Caco-2 (cell line): ENCODE measurements around the gene MYB. TPM values are rescaled to one million over a fixed set of nuclear protein-coding genes. Genes with fewer than 3 reads are reported as not detected.

Source experiments
- BruUV-seq: library from RNA; stranded (reverse); fragments of 400-500 nt; replicated peaks from 2 replicates; lab custom pipeline; 2021; lab: Mats Ljungman, UMichigan
- CTCF ChIA-PET: fragments of 300-600 bp; sonication (Branson Sonifier 250); formaldehyde crosslinking; loops from one replicate; lab custom pipeline; 2022; ENCODE audit warnings: antibody characterized with exemption; lab: Charles Lee
- POLR2A ChIA-PET: fragments of 300-600 bp; sonication (Branson Sonifier 250); formaldehyde crosslinking; loops from one replicate; lab custom pipeline; 2022; ENCODE audit warnings: antibody characterized with exemption; lab: Charles Lee
- DNase-seq, 2 experiments: peaks; one replicate each; pipeline versions ENCODE4 v3.0.0 to v3.0.0-alpha.2; 2020 to 2022
- H3K27me3 ChIP-seq: replicated peaks from 2 replicates; pipeline ENCODE4 v1.6.0; 2011; ENCODE audit warnings: low read length; ENCODE audit not compliant: control insufficient read depth, insufficient read depth
- H3K36me3 ChIP-seq: 2 replicates; pipeline ENCODE4 v1.5.1; 2011; ENCODE audit warnings: low read length; ENCODE audit not compliant: control insufficient read depth, insufficient read depth
- H3K4me1 ChIP-seq: fragments of 250-450 bp; sonication (Bioruptor Pico); 2 replicates; pipeline ENCODE4 v1.5.1; 2020; ENCODE audit warnings: mild to moderate bottlenecking
- H3K4me3 ChIP-seq: 2 replicates; pipeline ENCODE4 v1.5.1; 2011; ENCODE audit warnings: low read depth, mild to moderate bottlenecking, control low read depth, low read length
- H3K9me3 ChIP-seq: fragments of 250-450 bp; sonication (Bioruptor Pico); 2 replicates; pipeline ENCODE4 v1.5.1; 2020; ENCODE audit warnings: mild to moderate bottlenecking, moderate library complexity
- H3K27ac Mint-ChIP-seq: one replicate; pipeline ENCODE4 v1.8.0; 2022; ENCODE audit warnings: mixed read lengths; ENCODE audit not compliant: unreplicated experiment
- H3K27me3 Mint-ChIP-seq: one replicate; pipeline ENCODE4 v1.8.0; 2022; ENCODE audit warnings: mixed read lengths; ENCODE audit not compliant: insufficient read depth, unreplicated experiment
- H3K36me3 Mint-ChIP-seq: one replicate; pipeline ENCODE4 v1.8.0; 2022; ENCODE audit warnings: mild to moderate bottlenecking, mixed read lengths; ENCODE audit not compliant: insufficient read depth, unreplicated experiment
- H3K4me1 Mint-ChIP-seq: one replicate; pipeline ENCODE4 v1.8.0; 2022; ENCODE audit warnings: low read depth, mixed read lengths; ENCODE audit not compliant: unreplicated experiment
- H3K4me3 Mint-ChIP-seq: one replicate; pipeline ENCODE4 v1.8.0; 2022; ENCODE audit warnings: mild to moderate bottlenecking, moderate library complexity, mixed read lengths; ENCODE audit not compliant: unreplicated experiment
- H3K9me3 Mint-ChIP-seq: one replicate; pipeline ENCODE4 v1.8.0; 2022; ENCODE audit warnings: mixed read lengths; ENCODE audit not compliant: unreplicated experiment
- intact Hi-C: fragments of 100-400 bp; cut with micrococcal nuclease; formaldehyde crosslinking; loops from one replicate; pipeline ENCODE4 v1.10.0; 2022; ENCODE audit not compliant: unreplicated experiment
- total RNA-seq: library from RNA; stranded (reverse); gene quantifications from 2 replicates; pipeline ENCODE4 v1.2.3, GENCODE V29; 2022
- TF ChIP-seq, protein P1 (sequence below), 2 experiments: fragments of 200-600 bp in 1 of 2; IDR thresholded peaks; 1 replicate in 1 of 2; 2 replicates in 1 of 2; pipeline versions ENCODE4 v1.5.1 to v1.8.0; 2011 to 2022; ENCODE audit warnings: antibody characterized with exemption in 1 of 2, control low read depth in 1 of 2, inconsistent platforms in 1 of 2, low read depth in 1 of 2, low read length in 1 of 2, mild to moderate bottlenecking in 1 of 2, moderate library complexity in 1 of 2; ENCODE audit not compliant: insufficient read depth in 1 of 2, severe bottlenecking in 1 of 2, unreplicated experiment in 1 of 2

Gene MYB
- total RNA-seq, 1 experiment from 2014 or later = 2.7 TPM

DNA sequence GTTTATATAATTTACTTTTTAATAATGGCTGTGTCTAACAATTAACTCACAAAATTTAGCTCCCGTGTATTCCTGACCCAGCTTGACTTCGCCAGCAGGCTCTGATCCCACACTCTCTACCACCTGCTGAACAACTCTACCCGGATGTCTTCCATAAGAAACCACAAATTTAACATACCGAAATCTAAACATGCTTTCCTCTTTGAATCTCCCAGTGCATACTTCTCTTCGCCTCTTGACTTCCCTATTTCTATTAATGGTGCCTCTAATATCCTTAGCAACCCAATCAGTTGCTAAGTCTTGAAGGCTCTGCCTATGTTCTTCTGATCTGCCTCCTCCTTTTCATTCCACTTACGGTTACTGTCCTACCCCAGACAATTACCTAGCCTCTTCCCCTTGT is 4.6 kb upstream of the MYB start:
- CTCF ChIA-PET = no interaction called here
- no peaks in the 10 kb centered on the region for H3K36me3 Mint-ChIP-seq
- no peak for DNase-seq
- peaks cover under 1% of the 10 kb centered on the region for H3K4me1 Mint-ChIP-seq
- no peaks in the 10 kb centered on the region for H3K9me3 Mint-ChIP-seq
- TF ChIP-seq, protein P1, sequence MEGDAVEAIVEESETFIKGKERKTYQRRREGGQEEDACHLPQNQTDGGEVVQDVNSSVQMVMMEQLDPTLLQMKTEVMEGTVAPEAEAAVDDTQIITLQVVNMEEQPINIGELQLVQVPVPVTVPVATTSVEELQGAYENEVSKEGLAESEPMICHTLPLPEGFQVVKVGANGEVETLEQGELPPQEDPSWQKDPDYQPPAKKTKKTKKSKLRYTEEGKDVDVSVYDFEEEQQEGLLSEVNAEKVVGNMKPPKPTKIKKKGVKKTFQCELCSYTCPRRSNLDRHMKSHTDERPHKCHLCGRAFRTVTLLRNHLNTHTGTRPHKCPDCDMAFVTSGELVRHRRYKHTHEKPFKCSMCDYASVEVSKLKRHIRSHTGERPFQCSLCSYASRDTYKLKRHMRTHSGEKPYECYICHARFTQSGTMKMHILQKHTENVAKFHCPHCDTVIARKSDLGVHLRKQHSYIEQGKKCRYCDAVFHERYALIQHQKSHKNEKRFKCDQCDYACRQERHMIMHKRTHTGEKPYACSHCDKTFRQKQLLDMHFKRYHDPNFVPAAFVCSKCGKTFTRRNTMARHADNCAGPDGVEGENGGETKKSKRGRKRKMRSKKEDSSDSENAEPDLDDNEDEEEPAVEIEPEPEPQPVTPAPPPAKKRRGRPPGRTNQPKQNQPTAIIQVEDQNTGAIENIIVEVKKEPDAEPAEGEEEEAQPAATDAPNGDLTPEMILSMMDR (IDR thresholded peaks at IDR 0.05; ENCODE audit: insufficient read depth in 1 of 2, low read depth in 1 of 2, low read length in 1 of 2, severe bottlenecking in 1 of 2, unreplicated experiment in 1 of 2) = no peak
- H3K9me3 ChIP-seq = no peaks in the 10 kb centered on the region
- intact Hi-C loops = no loop called here
- no peak overlapping the region for H3K4me3 ChIP-seq
- no TSS peak for BruUV-seq
- no peaks in the 10 kb centered on the region for H3K27me3 ChIP-seq
- H3K27me3 Mint-ChIP-seq = peaks cover 3% of the 10 kb centered on the region
- H3K4me3 Mint-ChIP-seq = no peak overlapping the region
- H3K4me1 ChIP-seq = no peaks in the 10 kb centered on the region
- POLR2A ChIA-PET = interaction anchor here (0.6 kb wide), 1 partner anchor 131 kb away, joined by 5 read pairs; no protein-coding TSS in a partner anchor
- H3K27ac Mint-ChIP-seq = no peak overlapping the region
- H3K36me3 ChIP-seq = no peaks in the 10 kb centered on the region

DNA sequence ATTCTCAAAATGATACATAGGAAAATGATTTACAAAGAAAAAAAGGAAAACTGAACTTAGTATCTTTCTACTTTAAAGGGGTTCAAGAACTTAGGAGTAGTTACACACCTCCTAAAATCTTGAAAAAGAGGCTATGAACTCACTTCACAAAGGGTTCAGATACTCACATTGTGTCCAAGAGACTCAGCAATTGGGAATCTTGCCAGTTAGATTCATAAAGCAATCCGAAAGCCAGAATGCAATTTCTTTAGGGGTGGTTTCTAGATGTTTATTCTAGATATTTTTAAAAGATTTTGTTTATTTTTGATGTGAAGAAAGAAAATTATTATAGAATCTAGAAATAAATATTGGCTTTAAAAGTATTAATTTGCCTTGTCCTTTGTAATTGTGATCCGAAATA is 1.7 kb upstream of the MYB start:
- TF ChIP-seq, protein P1 (IDR thresholded peaks at IDR 0.05; ENCODE audit: insufficient read depth in 1 of 2, low read depth in 1 of 2, low read length in 1 of 2, severe bottlenecking in 1 of 2, unreplicated experiment in 1 of 2) = no peak
- Histone ChIP-seq H3K9me3 (no peaks in the 10 kb centered on the region), H3K4me3 (no peak overlapping the region), H3K27me3 (no peaks in the 10 kb centered on the region), H3K36me3 (no peaks in the 10 kb centered on the region), H3K4me1 (peaks cover 9% of the 10 kb centered on the region)
- no TSS peak for BruUV-seq
- ChIA-PET POLR2A (no interaction called here), CTCF (no interaction called here)
- intact Hi-C loops = no loop called here
- Mint-ChIP-seq H3K4me1 (peaks cover 12% of the 10 kb centered on the region), H3K4me3 (no peak overlapping the region), H3K27me3 (peaks cover 8% of the 10 kb centered on the region), H3K27ac (no peak overlapping the region), H3K36me3 (no peaks in the 10 kb centered on the region), H3K9me3 (no peaks in the 10 kb centered on the region)
- no peak for DNase-seq

DNA sequence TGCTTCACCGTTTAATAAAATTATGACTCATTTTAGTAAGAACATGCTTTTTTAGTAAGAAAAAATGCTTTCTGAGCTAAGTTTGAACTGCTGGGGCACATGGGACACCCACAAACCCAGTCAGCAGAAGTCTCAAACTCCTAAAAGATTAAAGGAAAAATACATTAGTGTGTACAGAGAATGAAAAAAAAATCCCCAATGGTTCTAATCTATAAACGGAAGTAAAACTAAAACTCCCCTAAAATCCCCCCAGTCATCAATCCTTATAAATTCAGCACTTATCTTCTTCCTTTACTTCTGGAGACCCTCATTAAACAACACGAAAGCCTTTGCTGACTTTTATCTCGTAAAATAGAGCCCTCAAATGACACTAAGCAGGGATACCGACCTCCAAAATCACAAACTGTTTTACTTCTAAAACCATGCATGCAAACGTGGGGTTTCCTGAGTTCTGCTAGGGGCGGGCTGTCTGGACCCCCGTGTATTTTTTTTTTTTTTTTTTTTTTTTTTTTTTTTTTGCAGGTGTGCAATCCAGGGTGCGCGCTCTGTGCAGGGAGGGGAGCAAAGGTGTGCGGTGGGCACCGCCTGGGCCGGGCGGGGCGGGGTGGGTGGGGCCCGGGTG is 1.1 kb upstream of the MYB start:
- intact Hi-C loops = loop anchor here (5.0 to 10.0 kb wide), 3 partner anchors 87 to 125 kb away; partner anchors contain the start of gene HBS1L
- POLR2A ChIA-PET = interaction anchor here (1.3 kb wide), 1 partner anchor 125 kb away, joined by 5 read pairs; the partner anchor contains the start of gene HBS1L
- no peak overlapping the region for H3K27ac Mint-ChIP-seq

More for the DNA sequence above, 1.1 kb upstream of the MYB start:
- Mint-ChIP-seq H3K4me3 (peak overlapping the region; percentile 88), H3K9me3 (no peaks in the 10 kb centered on the region), H3K27me3 (peaks cover 8% of the 10 kb centered on the region), H3K36me3 (no peaks in the 10 kb centered on the region), H3K4me1 (peaks cover 12% of the 10 kb centered on the region)
- Histone ChIP-seq H3K36me3 (no peaks in the 10 kb centered on the region), H3K4me1 (peaks cover 9% of the 10 kb centered on the region), H3K9me3 (no peaks in the 10 kb centered on the region), H3K4me3 (peak overlapping the region; percentile 57), H3K27me3 (no peaks in the 10 kb centered on the region)
- no TSS peak for BruUV-seq
- DNase-seq = no peak
- CTCF ChIA-PET = no interaction called here
- TF ChIP-seq, protein P1 (IDR thresholded peaks at IDR 0.05; ENCODE audit: insufficient read depth in 1 of 2, low read depth in 1 of 2, low read length in 1 of 2, severe bottlenecking in 1 of 2, unreplicated experiment in 1 of 2) = no peak
